Measurements from ENCODE around the gene CCDC157. TPM values are rescaled to one million over a fixed set of nuclear protein-coding genes. Genes with fewer than 3 reads are reported as not detected.

The CCDC157 gene
- total and polyA plus RNA-seq, 4 donors, result 4.2 to 10.1 (median 7.8) TPM

GRCh38 chr22:30382340-30382739, 25.5 kb downstream of the CCDC157 start:
- no peaks in the 10 kb centered on the region for H3K27me3 ChIP-seq (ENCODE audit: control insufficient read depth, insufficient read depth, low read length)
- H3K36me3 ChIP-seq (ENCODE audit: control insufficient read depth, insufficient read depth, low read length), result peaks cover 72% of the 10 kb centered on the region
- peaks cover 14% of the 10 kb centered on the region for H3K4me1 ChIP-seq (ENCODE audit: control insufficient read depth, insufficient read depth, low read length)
- H3K9me3 ChIP-seq (ENCODE audit: control insufficient read depth, insufficient read depth, low read length), result no peaks in the 10 kb centered on the region
- H3K27ac ChIP-seq (ENCODE audit: low read depth, low read length), result no peak overlapping the region
- WGBS (ENCODE audit: insufficient coverage), result 86% methylated on average over 4 of the region's 5 CpGs
- no peak overlapping the region for H3K4me3 ChIP-seq (ENCODE audit: low read depth, low read length)
- no peak for DNase-seq (ENCODE audit: low read depth in 4 of 6, low spot score in 6 of 6)

GRCh38 chr22:30383061-30383460, 26.3 kb downstream of the CCDC157 start:
- H3K4me1 ChIP-seq (ENCODE audit: control insufficient read depth, insufficient read depth, low read length), result peaks cover 18% of the 10 kb centered on the region
- H3K9me3 ChIP-seq (ENCODE audit: control insufficient read depth, insufficient read depth, low read length), result no peaks in the 10 kb centered on the region
- H3K27ac ChIP-seq (ENCODE audit: low read depth, low read length), result no peak overlapping the region
- WGBS (ENCODE audit: insufficient coverage), result 86% methylated on average over 3 of the region's 3 CpGs
- H3K4me3 ChIP-seq (ENCODE audit: low read depth, low read length), result no peak overlapping the region
- peaks cover 64% of the 10 kb centered on the region for H3K36me3 ChIP-seq (ENCODE audit: control insufficient read depth, insufficient read depth, low read length)
- no peak for DNase-seq (ENCODE audit: low read depth in 4 of 6, low spot score in 6 of 6)
- no peaks in the 10 kb centered on the region for H3K27me3 ChIP-seq (ENCODE audit: control insufficient read depth, insufficient read depth, low read length)

GRCh38 chr22:30385942-30386341, 29.1 kb downstream of the CCDC157 start:
- Histone ChIP-seq H3K27ac (ENCODE audit: low read depth, low read length) (no peak overlapping the region), H3K9me3 (ENCODE audit: control insufficient read depth, insufficient read depth, low read length) (no peaks in the 10 kb centered on the region), H3K27me3 (ENCODE audit: control insufficient read depth, insufficient read depth, low read length) (no peaks in the 10 kb centered on the region), H3K4me3 (ENCODE audit: low read depth, low read length) (no peak overlapping the region), H3K4me1 (ENCODE audit: control insufficient read depth, insufficient read depth, low read length) (peaks cover 18% of the 10 kb centered on the region), H3K36me3 (ENCODE audit: control insufficient read depth, insufficient read depth, low read length) (peaks cover 42% of the 10 kb centered on the region)
- DNase-seq (ENCODE audit: low read depth in 4 of 6, low spot score in 6 of 6), result no peak
- 92% methylated on average over 10 of the region's 10 CpGs for WGBS (ENCODE audit: insufficient coverage)

- Histone ChIP-seq H3K4me3 (ENCODE audit: low read depth, low read length) (peak overlapping the region; percentile 45), H3K9me3 (ENCODE audit: control insufficient read depth, insufficient read depth, low read length) (no peaks in the 10 kb centered on the region), H3K36me3 (ENCODE audit: control insufficient read depth, insufficient read depth, low read length) (peaks cover 35% of the 10 kb centered on the region), H3K4me1 (ENCODE audit: control insufficient read depth, insufficient read depth, low read length) (peaks cover 24% of the 10 kb centered on the region), H3K27ac (ENCODE audit: low read depth, low read length) (peak overlapping the region; percentile 29), H3K27me3 (ENCODE audit: control insufficient read depth, insufficient read depth, low read length) (no peaks in the 10 kb centered on the region)
- no peak for DNase-seq (ENCODE audit: low read depth in 4 of 6, low spot score in 6 of 6)
- 9% methylated on average over 9 of the region's 10 CpGs for WGBS (ENCODE audit: insufficient coverage)
Measured at GRCh38 chr22:30386608-30386959, 29.8 kb downstream of the CCDC157 start.

- peak in 5 of 6 donors; percentile 76 to 95 (median 82) for DNase-seq (ENCODE audit: low read depth in 4 of 6, low spot score in 6 of 6)
- WGBS (ENCODE audit: insufficient coverage), result under 1% methylated on average over 90 of the region's 95 CpGs
- H3K27ac ChIP-seq (ENCODE audit: low read depth, low read length), result peak within 1 kb of the TSS; percentile 29
- H3K9me3 ChIP-seq (ENCODE audit: control insufficient read depth, insufficient read depth, low read length), result no peaks in the 10 kb centered on the region
- H3K4me3 ChIP-seq (ENCODE audit: low read depth, low read length), result peak within 1 kb of the TSS; percentile 45
- H3K27me3 ChIP-seq (ENCODE audit: control insufficient read depth, insufficient read depth, low read length), result no peaks in the 10 kb centered on the region
- peaks cover 24% of the 10 kb centered on the region for H3K4me1 ChIP-seq (ENCODE audit: control insufficient read depth, insufficient read depth, low read length)
- H3K36me3 ChIP-seq (ENCODE audit: control insufficient read depth, insufficient read depth, low read length), result peaks cover 29% of the 10 kb centered on the region
Measured at GRCh38 chr22:30386960-30387827, 30.4 kb downstream of the CCDC157 start, which contains the start of gene RNF215. Gene RNF215, minus strand, starts transcription at chr22:30387411. Its CDS starts 98 bp downstream, at chr22:30387313.

- Histone ChIP-seq H3K9me3 (ENCODE audit: control insufficient read depth, insufficient read depth, low read length) (no peaks in the 10 kb centered on the region), H3K4me1 (ENCODE audit: control insufficient read depth, insufficient read depth, low read length) (peaks cover 27% of the 10 kb centered on the region), H3K27ac (ENCODE audit: low read depth, low read length) (no peak overlapping the region), H3K27me3 (ENCODE audit: control insufficient read depth, insufficient read depth, low read length) (no peaks in the 10 kb centered on the region), H3K36me3 (ENCODE audit: control insufficient read depth, insufficient read depth, low read length) (no peaks in the 10 kb centered on the region), H3K4me3 (ENCODE audit: low read depth, low read length) (no peak overlapping the region)
- DNase-seq (ENCODE audit: low read depth in 4 of 6, low spot score in 6 of 6), result peak in 2 of 6 donors; percentile 62 to 70
- 79% methylated on average over 2 of the region's 5 CpGs for WGBS (ENCODE audit: insufficient coverage)
Measured at GRCh38 chr22:30390974-30391691, 34.3 kb downstream of the CCDC157 start.

- no peak overlapping the region for H3K27ac ChIP-seq (ENCODE audit: low read depth, low read length)
- DNase-seq (ENCODE audit: low read depth in 4 of 6, low spot score in 6 of 6), result no peak
- no peak overlapping the region for H3K4me3 ChIP-seq (ENCODE audit: low read depth, low read length)
- no peaks in the 10 kb centered on the region for H3K36me3 ChIP-seq (ENCODE audit: control insufficient read depth, insufficient read depth, low read length)
- peaks cover 31% of the 10 kb centered on the region for H3K4me1 ChIP-seq (ENCODE audit: control insufficient read depth, insufficient read depth, low read length)
- WGBS (ENCODE audit: insufficient coverage), result 61% methylated on average over 2 of the region's 9 CpGs
- no peaks in the 10 kb centered on the region for H3K27me3 ChIP-seq (ENCODE audit: control insufficient read depth, insufficient read depth, low read length)
- no peaks in the 10 kb centered on the region for H3K9me3 ChIP-seq (ENCODE audit: control insufficient read depth, insufficient read depth, low read length)
Measured at GRCh38 chr22:30392661-30393321, 36.0 kb downstream of the CCDC157 start.

- peaks cover 36% of the 10 kb centered on the region for H3K4me1 ChIP-seq (ENCODE audit: control insufficient read depth, insufficient read depth, low read length)
- DNase-seq (ENCODE audit: low read depth in 4 of 6, low spot score in 6 of 6), result no peak
- WGBS (ENCODE audit: insufficient coverage), result 79% methylated on average over 7 of the region's 7 CpGs
- no peak overlapping the region for H3K27ac ChIP-seq (ENCODE audit: low read depth, low read length)
- H3K36me3 ChIP-seq (ENCODE audit: control insufficient read depth, insufficient read depth, low read length), result no peaks in the 10 kb centered on the region
- H3K27me3 ChIP-seq (ENCODE audit: control insufficient read depth, insufficient read depth, low read length), result no peaks in the 10 kb centered on the region
- no peaks in the 10 kb centered on the region for H3K9me3 ChIP-seq (ENCODE audit: control insufficient read depth, insufficient read depth, low read length)
- H3K4me3 ChIP-seq (ENCODE audit: low read depth, low read length), result no peak overlapping the region
Measured at GRCh38 chr22:30393322-30393680, 36.5 kb downstream of the CCDC157 start.

- DNase-seq (ENCODE audit: low read depth in 4 of 6, low spot score in 6 of 6), result no peak
Measured at GRCh38 chr22:30393885-30394284, 37.1 kb downstream of the CCDC157 start.

More at GRCh38 chr22:30393885-30394284, 37.1 kb downstream of the CCDC157 start:
- 57% methylated on average over 2 of the region's 3 CpGs for WGBS (ENCODE audit: insufficient coverage)
- Histone ChIP-seq H3K27ac (ENCODE audit: low read depth, low read length) (no peak overlapping the region), H3K4me1 (ENCODE audit: control insufficient read depth, insufficient read depth, low read length) (peaks cover 40% of the 10 kb centered on the region), H3K4me3 (ENCODE audit: low read depth, low read length) (no peak overlapping the region), H3K36me3 (ENCODE audit: control insufficient read depth, insufficient read depth, low read length) (no peaks in the 10 kb centered on the region), H3K27me3 (ENCODE audit: control insufficient read depth, insufficient read depth, low read length) (no peaks in the 10 kb centered on the region), H3K9me3 (ENCODE audit: control insufficient read depth, insufficient read depth, low read length) (no peaks in the 10 kb centered on the region)
